ENCODE data around the gene ADGRA3. TPM values are rescaled to one million over a fixed set of nuclear protein-coding genes. Genes with fewer than 3 reads are reported as not detected.
"Not testable (repeated sequence)": the region's sequence is repeated elsewhere in the genome, so short reads cannot be mapped to it uniquely, and the experiment has no call there.

ADGRA3 gene
- polyA plus RNA-seq, 4 donors, result 49.4 to 55.9 (median 54.6) TPM

- no peak for DNase-seq (ENCODE audit: low read depth in 4 of 4, low spot score in 2 of 4)
Observed at GRCh38 chr4:22385611-22386011, 130.3 kb downstream of the ADGRA3 start.

DNA sequence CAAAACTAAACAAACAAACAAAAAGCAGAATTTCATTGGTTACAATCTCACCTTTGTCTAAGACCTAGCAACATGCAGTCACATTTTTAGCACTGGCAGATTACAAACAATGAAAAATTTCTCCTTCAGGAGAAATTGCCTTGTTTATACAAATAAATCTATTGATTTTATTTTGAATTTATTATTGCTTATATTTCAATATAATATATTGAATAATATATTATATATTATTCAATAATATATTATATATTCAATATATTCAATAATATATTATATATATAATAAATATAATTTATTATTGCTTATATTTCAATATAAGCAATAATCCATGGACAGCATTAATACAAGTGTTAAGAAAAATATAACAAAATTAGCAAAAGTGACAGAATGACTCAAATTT is 131.7 kb downstream of the ADGRA3 start:
- DNase-seq (ENCODE audit: low read depth in 4 of 4, low spot score in 2 of 4), result no peak

GRCh38 chr4:22382216-22382615 is 133.7 kb downstream of the ADGRA3 start:
- not testable (repeated sequence) for DNase-seq (ENCODE audit: low read depth in 4 of 4, low spot score in 2 of 4)

- DNase-seq (ENCODE audit: low read depth in 4 of 4, low spot score in 2 of 4), result no peak
Observed at GRCh38 chr4:22372986-22373385, 142.9 kb downstream of the ADGRA3 start.

- DNase-seq (ENCODE audit: low read depth in 4 of 4, low spot score in 2 of 4), result no peak
Observed at GRCh38 chr4:22369901-22370562, 145.8 kb downstream of the ADGRA3 start.

- no peak for DNase-seq (ENCODE audit: low read depth in 4 of 4, low spot score in 2 of 4)
Observed at GRCh38 chr4:22363787-22364186, 152.1 kb downstream of the ADGRA3 start.

DNA sequence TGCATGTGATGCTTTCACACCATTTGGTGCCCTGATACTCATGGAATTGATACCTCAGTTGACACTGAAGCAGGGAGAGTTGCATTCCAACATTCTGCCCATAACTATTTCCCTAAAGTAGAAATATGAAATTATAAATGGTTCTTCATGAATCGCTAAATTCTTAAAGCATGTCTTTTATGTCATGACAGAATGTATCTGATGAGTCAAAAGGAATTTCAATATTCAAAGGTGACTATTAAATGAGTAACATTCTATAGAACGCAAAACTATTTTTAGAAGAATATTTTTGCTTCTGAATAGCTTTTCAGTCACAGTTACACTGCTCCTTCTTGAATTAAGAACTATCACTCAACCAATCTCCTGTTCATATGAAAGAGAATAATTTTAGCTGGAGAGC is 152.8 kb downstream of the ADGRA3 start:
- no peak for DNase-seq (ENCODE audit: low read depth in 4 of 4, low spot score in 2 of 4)

DNA sequence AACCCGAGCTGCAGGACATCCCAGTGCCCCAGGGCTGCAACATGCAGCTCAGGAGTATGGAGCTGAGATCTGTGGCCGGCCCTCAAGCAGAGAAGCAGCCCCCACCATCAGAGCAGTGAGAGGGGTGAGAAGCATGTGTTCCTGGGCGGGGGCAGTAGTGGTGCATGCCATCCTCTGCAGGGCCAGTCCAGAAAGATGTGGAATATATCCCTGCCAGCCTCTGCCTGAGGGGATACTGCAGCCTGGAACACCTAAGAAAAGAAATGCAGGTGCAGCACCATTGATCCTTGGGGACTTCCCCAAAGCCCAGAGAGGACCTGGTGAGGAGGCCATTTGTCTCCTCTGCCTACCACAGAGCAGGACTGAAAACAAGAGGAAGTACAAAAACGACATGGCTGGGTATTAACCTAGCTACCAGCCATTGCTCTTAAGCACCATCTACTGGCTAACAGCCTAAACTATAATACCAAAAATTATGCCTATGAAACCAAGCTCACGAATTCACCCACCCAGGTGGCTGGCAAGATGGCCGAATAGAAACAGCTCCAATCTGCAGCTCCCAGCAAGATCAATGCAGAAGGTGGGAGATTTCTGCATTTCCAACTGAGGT is 158.8 kb downstream of the ADGRA3 start:
- no peak for DNase-seq (ENCODE audit: low read depth in 4 of 4, low spot score in 2 of 4)

GRCh38 chr4:22348410-22348809 is 167.5 kb downstream of the ADGRA3 start:
- DNase-seq (ENCODE audit: low read depth in 4 of 4, low spot score in 2 of 4), result no peak

GRCh38 chr4:22345678-22346077 is 170.2 kb downstream of the ADGRA3 start:
- DNase-seq (ENCODE audit: low read depth in 4 of 4, low spot score in 2 of 4), result no peak

- DNase-seq (ENCODE audit: low read depth in 4 of 4, low spot score in 2 of 4), result no peak
Observed at GRCh38 chr4:22345055-22345454, 170.8 kb downstream of the ADGRA3 start.

GRCh38 chr4:22343606-22344005 is 172.3 kb downstream of the ADGRA3 start:
- DNase-seq (ENCODE audit: low read depth in 4 of 4, low spot score in 2 of 4), result no peak

GRCh38 chr4:22339491-22339890 is 176.4 kb downstream of the ADGRA3 start:
- no peak for DNase-seq (ENCODE audit: low read depth in 4 of 4, low spot score in 2 of 4)

DNA sequence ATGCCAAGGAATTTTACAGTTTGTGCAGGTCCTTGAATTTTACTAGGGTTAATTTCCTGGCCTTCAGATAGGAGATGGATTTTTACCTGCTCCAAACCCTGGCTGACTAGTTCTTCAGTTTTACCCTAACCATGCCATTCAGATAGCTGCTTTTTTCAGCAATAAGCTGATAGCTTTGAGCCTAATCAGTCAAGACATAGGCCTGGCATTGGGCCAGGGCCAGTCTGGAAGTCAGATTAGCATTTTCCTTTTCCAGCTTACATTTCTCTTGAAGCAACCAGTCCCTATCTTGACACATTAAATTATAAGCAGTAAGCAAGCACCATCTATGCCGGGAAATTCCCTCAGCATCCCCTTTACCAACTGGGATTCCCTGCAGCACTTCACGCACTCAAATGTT is 177.1 kb downstream of the ADGRA3 start:
- no peak for DNase-seq (ENCODE audit: low read depth in 4 of 4, low spot score in 2 of 4)

Other genes with a start within 250 kb of the ADGRA3 start
- 10 to 100 TPM in 3 of 4 donors, 1 to 10 TPM in 1; 9.7 to 18.5 (median 13.8) TPM for gene GBA3, start 176.9 kb upstream of the ADGRA3 start, polyA plus RNA-seq (ENCODE audit: insufficient read length in 4 of 4)

All from left renal cortex interstitium (tissue), 4 donors.